ENCODE measurements around the gene ZNF697. TPM values are rescaled to one million over a fixed set of nuclear protein-coding genes. Genes with fewer than 3 reads are reported as not detected.

The ZNF697 gene
- total RNA-seq, 1 experiment from 2014 or later: 3.2 TPM

DNA sequence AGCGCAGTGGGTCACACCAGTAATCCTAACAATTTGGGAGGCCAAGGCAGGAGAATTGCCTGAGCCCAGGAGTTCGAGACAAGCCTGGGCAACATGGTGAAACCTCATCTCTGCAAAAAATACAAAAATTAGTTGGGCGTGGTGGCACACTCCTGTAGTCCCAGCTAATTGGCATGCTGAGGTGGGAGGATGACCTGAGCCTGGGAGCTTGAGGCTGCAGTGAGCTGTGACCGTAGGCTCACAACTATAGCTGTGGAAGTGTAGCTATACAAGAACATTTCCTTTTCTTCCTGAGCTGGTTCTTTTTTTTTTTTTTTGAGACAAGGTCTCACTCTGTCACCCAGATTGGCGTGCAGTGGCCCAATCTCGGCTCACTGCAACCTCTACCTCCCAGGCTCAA lies 19.1 kb upstream of the ZNF697 start:
- no peak for DNase-seq (ENCODE audit: extremely low read depth, low read depth)

DNA sequence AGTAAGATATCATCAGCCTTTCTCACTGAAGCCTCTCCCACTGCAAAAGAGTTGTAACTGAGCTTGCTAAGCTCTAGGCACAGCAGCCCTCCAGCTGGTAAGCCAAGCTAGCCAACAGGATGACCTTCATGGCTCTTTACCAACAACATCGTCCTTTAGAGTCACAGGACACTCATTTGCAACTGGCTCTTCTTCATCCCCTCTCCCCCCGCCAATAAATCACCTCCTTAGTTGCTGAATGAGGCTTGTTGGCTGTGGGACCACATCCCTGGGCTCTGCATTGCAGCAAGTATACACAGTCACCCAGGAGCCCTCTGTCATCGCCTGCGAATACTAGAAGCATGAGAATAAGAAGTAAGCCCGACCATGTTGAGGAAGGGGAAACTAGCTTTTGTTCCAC lies 16.0 kb upstream of the ZNF697 start:
- DNase-seq (ENCODE audit: extremely low read depth, low read depth): no peak

DNA sequence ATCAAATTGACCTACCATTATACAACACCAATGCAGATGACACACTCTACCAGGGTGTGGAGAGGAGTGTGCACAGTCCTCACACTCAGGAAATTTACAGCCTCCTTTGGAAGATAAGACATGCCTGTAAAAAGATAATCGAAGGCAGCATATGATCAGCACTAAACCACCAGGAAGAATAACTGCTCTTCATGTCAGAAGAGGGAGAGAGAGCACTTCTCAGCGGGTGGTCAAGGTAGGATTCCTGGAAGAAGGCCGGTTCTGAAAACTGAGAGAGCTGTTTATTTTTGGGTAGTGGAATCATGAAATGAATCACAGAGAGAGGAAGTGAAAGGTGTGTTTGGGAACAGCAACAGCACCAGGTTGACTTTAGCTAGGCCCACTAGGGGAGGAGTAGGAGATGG lies 14.0 kb upstream of the ZNF697 start:
- DNase-seq (ENCODE audit: extremely low read depth, low read depth): no peak

DNA sequence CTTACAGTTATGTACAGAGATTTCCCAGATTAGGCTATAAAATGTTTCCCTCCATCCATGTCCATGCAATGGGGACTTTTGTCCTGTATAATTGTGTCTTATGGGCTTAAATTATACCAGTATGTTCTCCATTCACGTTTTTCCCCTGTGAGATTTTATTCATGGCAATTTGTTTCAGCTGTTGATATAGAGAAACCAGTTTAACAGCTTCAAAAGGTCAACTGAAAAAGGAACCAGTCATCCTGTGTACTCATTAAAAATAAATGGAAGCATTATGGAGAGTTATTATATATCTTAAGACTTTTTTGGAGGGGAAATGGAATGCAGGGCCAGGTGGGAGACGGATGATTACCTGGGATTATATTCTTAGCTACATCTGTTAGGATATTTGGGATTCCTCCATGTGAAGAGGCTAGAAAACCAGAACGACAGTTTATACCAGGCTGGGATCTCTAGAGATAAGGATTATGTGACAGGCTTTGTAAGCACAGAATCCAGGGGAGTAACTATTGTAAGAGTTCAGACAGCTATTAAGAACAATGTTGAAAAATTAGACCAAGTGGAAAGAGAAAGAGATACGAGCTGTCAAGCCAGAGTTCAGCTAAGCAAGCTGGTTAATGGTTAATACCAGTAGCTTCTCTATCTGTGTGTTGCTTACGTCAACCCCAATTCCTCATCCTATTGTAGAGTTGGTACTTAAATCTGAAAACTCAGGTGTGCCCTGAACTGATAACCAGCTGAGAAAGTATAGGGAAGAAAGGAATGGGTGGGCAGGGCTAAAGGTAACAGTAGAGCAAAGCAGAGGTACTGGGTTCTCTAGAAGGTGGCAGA lies 12.4 kb upstream of the ZNF697 start:
- no peak for DNase-seq (ENCODE audit: extremely low read depth, low read depth)

DNA sequence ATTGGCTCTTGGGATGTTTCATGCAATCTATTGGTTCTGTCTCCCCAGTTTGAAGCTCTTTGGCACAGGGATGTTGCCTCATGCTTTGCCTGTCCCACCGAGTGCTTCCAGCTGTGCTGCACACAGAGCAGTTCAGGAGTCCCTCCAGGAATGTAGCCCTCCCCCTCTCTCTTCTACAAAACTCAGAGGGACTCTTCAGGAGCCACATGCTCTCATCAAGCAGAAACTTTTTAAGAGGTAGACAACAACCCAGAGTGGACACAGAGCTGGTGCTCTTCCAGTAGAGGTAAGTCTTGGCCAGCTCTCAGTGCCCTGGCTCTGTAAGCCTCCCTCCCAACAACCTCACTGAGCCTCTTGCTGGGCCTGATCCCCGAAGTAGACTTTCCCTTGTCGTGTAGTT lies 11.6 kb upstream of the ZNF697 start:
- DNase-seq (ENCODE audit: extremely low read depth, low read depth): no peak

DNA sequence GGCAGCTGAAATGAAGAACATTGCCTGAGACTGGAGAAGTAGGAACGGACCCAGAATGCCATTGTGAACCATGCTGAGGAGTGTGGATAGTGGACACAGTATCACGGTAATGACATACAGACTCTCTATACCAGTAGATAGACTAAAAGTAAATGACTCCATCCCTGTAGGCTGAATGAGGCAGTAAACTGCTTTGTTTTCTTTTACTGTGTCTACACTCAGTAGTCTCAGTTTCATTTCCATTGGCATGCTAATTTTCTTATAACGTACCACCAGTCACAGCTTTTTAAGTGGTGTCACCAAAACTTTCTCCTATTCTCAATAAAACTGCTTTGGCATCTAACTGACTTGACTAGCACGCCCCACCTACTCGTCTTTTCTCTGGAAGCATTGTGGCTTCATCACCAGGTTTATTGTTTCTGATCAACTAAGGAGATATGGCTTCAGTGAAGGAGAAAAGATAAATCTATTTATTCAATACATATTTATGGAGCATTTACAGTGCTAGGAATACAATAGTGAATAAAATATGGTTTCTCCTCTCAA lies 8.4 kb upstream of the ZNF697 start:
- DNase-seq (ENCODE audit: extremely low read depth, low read depth): no peak

DNA sequence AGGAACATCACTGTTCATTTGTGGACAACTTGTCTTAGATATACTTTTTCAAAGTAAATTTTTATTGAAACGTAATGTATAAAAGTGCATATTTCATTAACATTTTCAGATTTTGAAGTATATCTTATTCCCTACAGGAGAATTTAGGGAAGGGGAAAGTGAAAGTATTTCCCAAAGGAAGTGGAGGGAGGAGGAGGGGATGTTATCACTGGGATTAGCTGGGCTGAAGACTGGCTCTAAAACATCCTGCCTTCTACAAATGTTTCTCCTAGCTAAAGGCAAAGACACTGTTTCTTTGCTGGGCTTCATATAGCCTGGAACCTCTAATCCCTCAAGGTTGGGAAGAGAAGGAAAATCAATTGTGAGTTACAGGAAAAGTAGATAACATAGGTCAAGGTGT lies 7.1 kb upstream of the ZNF697 start:
- DNase-seq (ENCODE audit: extremely low read depth, low read depth): no peak

DNA sequence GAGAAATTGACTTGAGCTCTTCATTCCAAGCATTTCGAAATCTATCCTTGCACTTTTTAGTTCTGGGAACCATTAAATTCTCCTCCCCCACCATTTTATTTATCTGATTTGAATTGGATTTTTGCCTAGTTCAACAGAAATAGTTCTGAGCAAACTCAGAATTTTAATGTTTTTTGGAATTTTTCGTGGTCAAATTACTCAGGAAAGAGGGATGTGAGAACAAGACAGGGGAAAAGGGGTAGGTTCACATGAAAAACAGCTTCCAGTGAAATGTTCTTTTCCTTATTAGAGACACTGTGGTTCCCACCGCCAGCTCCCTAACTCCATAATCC lies 5.7 kb upstream of the ZNF697 start:
- no peak for DNase-seq (ENCODE audit: extremely low read depth, low read depth)

DNA sequence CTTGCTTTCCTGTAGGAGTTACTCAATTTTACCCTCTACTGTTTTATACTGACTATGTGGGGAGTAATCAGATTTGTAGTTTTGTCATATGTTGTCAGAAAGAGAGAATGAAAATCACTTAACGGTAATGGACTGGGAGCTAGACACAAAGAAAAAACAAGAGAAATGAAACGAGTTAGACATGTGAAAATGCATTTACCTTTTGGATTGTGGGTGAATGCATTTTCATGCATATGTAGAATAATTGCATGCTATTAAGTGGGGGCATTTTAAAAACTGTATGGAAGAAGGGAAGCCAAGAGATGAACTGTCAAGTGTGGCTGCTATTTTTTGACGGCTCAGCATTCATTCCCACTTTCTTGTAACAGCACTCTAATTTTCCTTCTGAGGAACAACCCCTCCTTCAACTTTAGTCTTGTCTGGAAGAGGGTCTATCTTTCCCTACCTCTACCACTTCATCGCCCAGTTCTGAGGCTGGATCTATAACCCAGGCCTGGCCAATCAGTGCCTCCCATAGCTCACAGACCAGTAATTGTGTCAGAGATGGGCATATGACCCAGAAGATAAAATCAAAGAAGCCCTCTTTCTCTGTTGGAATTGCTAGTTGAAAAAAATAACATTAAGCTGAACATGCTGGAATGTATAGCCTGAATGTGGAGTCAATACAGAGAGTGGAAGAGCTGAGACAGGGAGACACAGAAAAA lies 5.2 kb upstream of the ZNF697 start:
- no peak for DNase-seq (ENCODE audit: extremely low read depth, low read depth)

DNA sequence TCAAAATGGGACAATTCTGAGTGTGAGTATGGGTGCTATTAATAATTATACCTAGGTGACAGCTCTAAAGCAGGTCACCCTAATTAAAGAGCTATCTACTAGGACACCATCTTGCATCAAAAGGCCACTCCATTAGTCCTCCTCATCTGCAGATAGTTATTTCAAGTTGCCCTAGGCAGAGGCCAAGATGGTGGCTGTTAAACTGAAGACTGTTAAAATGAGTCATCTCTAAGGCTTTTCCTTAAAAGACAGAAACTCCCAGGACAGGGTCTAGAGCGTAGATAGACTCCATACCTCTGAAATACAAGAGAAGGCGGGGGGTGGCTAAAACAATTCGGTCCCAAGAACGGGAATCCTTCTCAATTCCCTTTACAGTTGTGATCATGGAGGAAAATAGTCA lies 4.5 kb upstream of the ZNF697 start:
- DNase-seq (ENCODE audit: extremely low read depth, low read depth): no peak

DNA sequence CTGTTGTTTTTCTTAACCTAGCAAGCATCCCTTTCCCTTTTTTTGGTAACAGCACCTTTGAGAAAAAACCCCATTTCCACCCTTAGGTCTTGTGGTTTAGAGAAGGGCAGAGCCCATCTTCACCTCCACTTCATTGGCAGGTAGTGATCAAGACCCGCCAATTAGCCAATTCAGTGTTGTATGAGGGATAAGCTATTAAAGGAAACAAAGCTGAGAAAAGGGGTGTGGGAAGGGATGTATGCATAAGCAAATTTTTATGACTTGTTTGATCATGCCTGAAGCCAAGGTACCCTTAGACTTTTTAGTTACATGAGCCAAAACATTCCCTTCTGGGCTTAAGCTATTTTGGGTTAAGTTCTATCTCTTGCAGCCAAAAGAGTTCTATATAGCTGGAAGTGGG lies 3.6 kb upstream of the ZNF697 start:
- no peak for DNase-seq (ENCODE audit: extremely low read depth, low read depth)

DNA sequence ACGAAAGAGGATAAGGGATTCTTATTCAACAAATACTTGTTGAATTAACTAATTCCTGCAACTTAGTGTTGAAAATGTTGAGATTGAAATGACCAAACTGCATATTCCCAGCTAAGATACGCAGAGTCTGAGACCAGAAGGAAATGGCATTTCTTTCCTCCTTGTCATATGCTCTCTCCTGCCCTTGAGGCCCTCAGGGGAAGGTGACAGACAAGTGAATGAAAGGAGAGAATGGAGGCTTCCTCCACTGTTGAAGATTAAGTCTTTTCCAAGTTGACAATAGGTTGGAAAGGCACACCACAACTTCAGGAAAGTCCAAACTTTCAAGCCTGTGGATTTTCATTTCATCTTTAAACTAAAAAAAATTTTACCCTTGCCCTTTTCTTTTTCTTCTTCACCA lies 3.1 kb upstream of the ZNF697 start:
- no peak for DNase-seq (ENCODE audit: extremely low read depth, low read depth)

DNA sequence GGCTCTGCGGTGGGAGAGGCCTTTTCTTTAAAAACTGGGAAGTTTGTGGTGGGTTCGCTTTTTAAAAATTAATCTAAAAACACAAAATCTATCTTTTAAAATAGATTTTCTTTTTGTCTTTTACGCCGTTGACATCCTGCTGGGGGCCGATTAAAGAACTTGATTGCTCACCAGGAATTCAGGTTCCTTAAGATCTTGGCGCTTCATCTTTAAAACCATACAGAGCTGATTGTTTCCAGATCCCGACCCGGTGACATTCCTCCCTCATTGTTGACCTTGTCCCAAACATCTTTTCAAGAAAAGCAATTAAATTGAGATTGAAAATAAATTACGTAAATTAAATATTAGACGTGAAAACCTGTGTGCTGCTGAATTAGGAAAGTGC lies 546 bp upstream of the ZNF697 start:
- DNase-seq (ENCODE audit: extremely low read depth, low read depth): no peak

DNA sequence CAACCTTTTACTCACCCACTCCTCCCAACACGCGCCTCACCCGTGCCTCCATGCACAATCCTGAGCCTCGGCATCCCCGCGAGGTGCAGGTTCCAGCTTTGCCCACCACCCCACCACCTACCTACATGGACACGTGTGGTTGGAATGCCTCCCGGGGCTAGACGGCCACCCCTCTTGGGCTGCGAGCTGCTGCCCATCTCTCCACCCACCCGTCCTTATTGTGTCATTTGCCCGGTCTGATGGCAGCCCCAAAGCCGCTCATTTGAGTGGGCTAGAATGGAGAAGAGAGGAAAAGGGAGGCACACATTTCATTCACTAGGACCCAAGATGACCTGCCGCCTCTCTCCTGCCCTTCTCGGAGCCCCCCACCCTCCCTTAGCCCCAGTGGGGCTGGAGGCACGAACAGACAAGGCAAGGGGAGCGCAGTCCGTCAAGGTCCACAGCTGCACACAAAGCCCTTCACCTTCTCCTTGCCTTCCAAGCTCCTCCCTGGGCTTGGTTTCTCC lies 785 bp downstream of the ZNF697 start:
- DNase-seq (ENCODE audit: extremely low read depth, low read depth): no peak

DNA sequence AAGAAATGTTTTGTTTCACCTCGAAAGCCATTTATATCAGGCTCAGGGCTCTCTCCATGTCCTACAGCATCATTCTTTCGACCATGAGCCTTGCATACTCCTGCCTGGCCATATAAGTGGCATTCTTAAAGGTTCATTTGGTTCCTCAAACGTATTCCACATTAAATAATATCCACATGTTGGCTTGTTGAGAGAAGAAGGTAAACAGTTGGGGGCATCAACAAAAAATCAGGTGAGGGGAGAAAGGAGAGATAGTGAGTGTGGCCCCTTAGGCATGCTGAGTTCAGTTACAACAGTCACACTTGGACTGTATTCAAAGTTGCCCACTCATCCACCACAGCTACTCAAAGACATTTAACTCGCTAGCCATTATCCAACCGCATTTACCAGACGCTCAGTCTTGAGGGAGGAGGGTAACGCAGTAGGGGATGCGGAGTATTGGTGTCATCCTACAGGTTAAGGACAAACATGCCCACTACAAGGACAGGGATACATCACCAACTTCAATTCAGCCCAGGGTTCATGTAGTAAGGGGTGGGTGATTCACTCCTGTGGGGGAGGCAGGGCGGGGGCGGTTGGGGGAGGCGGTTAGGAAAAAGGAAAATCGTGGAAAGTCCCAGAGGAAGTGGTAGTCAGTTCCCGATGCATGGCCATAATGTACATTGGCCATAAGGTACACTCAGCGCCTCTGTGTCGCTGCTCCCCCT lies 1.4 kb downstream of the ZNF697 start:
- no peak for DNase-seq (ENCODE audit: extremely low read depth, low read depth)

DNA sequence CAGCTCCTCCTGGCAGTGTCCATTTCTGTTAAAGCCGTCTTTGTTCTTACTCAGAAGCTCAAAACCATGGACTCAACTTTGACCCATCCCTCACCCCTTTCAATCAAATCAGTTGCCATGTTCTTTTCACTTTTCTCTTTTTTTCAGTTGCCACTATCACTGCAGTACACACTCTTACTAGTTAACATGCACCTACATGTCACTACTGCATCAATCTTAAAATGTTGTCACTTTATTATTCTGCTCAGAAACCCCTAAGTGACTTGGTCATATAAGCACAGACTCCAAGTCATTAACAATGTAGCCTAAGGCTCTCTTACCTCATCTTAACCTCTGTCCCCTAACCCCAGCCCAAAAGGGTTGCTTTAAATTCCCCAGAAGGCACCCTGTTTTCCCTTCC lies 9.0 kb downstream of the ZNF697 start:
- DNase-seq (ENCODE audit: extremely low read depth, low read depth): no peak

DNA sequence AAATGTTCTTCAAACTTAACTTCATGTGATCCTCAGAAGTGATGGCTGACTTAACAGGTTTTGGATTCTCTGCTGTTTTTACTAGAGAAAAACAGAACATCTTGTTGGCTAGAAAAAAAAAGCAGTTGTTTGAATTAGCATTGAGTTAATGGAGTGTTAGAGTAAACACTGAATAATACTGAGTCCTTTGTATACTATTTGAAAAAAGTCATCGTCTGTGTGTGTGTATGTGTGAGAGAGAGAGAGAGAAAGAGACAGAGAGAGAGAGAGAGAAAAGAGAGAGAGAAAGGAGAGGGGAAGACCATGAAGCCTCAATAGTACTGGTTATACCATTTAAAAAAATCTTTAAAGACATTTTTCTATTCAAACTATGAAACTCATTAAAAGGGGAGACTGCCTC lies 10.4 kb downstream of the ZNF697 start:
- no peak for DNase-seq (ENCODE audit: extremely low read depth, low read depth)

DNA sequence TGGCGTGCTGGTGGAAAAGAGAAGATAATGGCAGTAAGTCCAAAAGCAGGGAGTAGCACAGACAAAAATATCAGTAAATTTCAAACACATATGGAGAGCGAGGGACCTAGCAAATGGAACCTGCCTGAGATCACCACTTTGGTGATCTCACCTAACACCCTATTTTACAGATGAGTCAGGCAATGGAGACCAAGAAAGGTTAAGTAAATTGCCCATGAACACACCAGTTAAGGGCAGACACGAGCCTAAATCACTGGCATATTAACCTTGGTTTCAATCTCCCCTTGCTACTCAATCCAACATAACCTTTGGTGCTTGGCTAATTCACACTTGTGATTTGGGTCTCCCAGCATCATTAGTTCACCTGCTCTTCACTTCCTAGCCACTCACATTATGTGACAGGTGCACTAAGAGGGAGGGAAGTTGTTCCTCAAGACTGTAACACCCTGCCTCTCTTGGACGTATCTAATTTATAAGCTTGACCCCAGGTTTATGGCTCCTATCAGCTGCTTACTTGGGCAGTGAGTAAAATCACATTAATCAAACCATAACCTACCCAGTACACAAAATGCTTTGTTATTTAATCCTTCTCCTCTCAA lies 11.5 kb downstream of the ZNF697 start:
- no peak for DNase-seq (ENCODE audit: extremely low read depth, low read depth)

DNA sequence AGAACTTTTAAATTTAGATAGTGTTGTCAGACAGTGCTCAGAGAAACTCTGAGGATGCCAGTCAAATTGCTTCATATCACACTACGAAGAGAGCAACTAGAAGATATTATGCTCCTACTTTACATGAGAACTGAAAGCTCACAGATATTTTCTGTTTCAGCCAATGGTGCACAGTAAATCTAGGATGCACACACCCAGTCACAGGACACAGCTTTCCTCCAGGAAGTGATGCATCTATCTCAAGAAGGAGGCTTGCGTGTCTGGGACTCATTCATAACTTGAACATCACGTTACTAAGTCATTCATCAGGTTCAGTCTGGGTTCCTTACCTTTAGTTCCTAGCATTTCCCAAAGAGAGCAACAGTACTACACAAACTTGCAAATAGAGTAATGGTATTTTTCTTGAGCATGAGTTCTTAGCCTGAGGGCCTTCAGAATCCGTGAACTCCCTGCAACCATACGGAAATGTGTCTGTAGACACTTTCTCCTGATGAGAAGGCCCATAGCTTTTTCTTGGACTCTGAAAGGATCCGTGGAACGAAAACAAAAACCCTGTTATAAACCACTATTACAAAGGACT lies 12.2 kb downstream of the ZNF697 start:
- no peak for DNase-seq (ENCODE audit: extremely low read depth, low read depth)

DNA sequence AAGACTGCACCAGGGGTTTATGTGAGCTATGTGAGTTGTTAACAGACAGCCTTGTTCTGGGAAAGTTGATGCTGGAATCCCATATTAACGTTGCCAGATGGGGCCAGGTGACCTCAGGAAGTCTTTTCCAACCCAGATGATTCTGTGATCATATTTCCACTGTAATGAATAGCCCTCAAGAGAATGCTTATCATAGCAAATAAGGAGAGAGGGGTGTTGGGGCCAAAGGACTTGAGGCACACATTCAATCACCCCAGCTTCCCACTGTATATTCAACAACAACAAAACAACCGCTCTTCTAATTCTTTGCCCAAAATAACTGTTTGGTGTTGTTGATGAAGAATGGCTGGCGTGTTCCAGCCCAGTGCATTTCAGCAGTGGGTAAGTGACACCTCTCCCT lies 14.1 kb downstream of the ZNF697 start:
- no peak for DNase-seq (ENCODE audit: extremely low read depth, low read depth)

DNA sequence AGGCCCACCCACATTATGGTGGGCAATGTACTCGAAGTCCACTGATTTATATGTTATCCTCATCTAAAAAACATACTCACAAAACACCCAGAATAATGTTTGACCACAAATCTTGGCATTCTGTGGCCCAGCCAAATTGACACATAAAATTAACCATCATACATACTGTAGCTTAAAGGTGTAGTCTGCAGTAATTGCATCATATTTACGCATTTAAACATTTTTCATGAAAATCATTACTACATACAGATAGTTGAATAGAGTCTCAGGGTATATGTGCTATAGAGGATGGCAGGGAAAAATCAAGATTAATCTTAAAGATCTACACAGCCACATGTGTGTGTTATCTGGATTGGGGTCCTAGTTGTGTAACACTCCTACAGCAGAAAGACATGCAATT lies 14.5 kb downstream of the ZNF697 start:
- no peak for DNase-seq (ENCODE audit: extremely low read depth, low read depth)
